Transverse colon (tissue), 4 donors: ENCODE measurements around the gene NUPR1. TPM values are rescaled to one million over a fixed set of nuclear protein-coding genes. Genes with fewer than 3 reads are reported as not detected.

Experiments used
- DNase-seq: peaks from one replicate; pipeline ENCODE4 v3.0.0-alpha.2; 2019
- H3K27ac ChIP-seq, 4 donors: fragments of 200-600 bp; sonication (generic); 2 replicates each; pipeline ENCODE4 v1.5.1; 2016 to 2018; ENCODE audit warnings: inconsistent platforms in 4 of 4
- H3K27me3 ChIP-seq: fragments of 200-600 bp; sonication (generic); 2 replicates; pipeline ENCODE4 v1.5.1; 2017; ENCODE audit warnings: inconsistent platforms
- H3K36me3 ChIP-seq, 4 donors: fragments of 200-600 bp; sonication (generic); 2 replicates each; pipeline ENCODE4 v1.5.1; 2017 to 2019; ENCODE audit warnings: inconsistent platforms in 4 of 4
- H3K4me1 ChIP-seq, 4 donors: fragments of 200-600 bp; sonication (generic); 2 replicates each; pipeline ENCODE4 v1.5.1; 2017 to 2020; ENCODE audit warnings: inconsistent platforms in 4 of 4
- H3K4me3 ChIP-seq, 4 donors: fragments of 200-600 bp; sonication (generic); 1 replicate in 1 of 4; 2 replicates in 3 of 4; pipeline versions ENCODE4 v1.5.1 to v1.6.1; 2017 to 2019; ENCODE audit warnings: inconsistent platforms in 4 of 4
- H3K9me3 ChIP-seq, 2 donors: fragments of 200-600 bp; sonication (generic); 2 replicates each; pipeline ENCODE4 v1.5.1; 2017 to 2019; ENCODE audit warnings: inconsistent platforms in 2 of 2
- EP300 ChIP-seq: sonication (generic); formaldehyde crosslinking; IDR thresholded peaks from one replicate; pipeline ENCODE4 v1.6.1; 2017; ENCODE audit warnings: antibody characterized with exemption, low read depth
- POLR2A ChIP-seq: fragments of 450-650 bp; IDR thresholded peaks from one replicate; pipeline ENCODE4 v1.6.1; 2016; ENCODE audit warnings: antibody characterized with exemption, mild to moderate bottlenecking, moderate library complexity
- POLR2AphosphoS5 ChIP-seq, 3 donors: sonication (generic); formaldehyde crosslinking; IDR thresholded peaks; one replicate each; pipeline ENCODE4 v1.6.1; 2016; ENCODE audit warnings: antibody characterized with exemption in 3 of 3
- WGBS, 2 donors: methylation state at CpG; one replicate each; pipeline ENCODE4 v1.1.5; 2018; ENCODE audit warnings: low coverage in 1 of 2; 5-methylcytosine and 5-hydroxymethylcytosine counted together
- in situ Hi-C, 4 donors: fragments of 200-750 bp; cut with MboI; loops; one replicate each; pipeline versions ENCODE4 v1.15.0 to v1.15.1; 2017; ENCODE audit warnings: low sequenced_read_pairs in 3 of 4, low pct_ligation_motif_present in 1 of 4, low pct_unique_long_range_greater_than_20kb in 1 of 4
- intact Hi-C: fragments of 100-400 bp; cut with DNase I; formaldehyde crosslinking; loops from one replicate; pipeline ENCODE4 v1.15.1; 2023; ENCODE audit warnings: low total_unique reads
- total RNA-seq, 4 donors: library from RNA; depleted of rRNA; stranded (reverse); fragments of >200 nt; gene quantifications; one replicate each; pipeline ENCODE4 v1.1.0, GENCODE V29; 2016
- TF ChIP-seq, protein P1 (sequence below), 5 experiments: fragments of 200-600 bp in 3 of 5; fragments of 450-650 bp in 2 of 5; sonication (generic) in 3 of 5; IDR thresholded peaks; 1 replicate in 2 of 5; 2 replicates in 3 of 5; pipeline ENCODE4 v1.5.1; 2016 to 2017; ENCODE audit warnings: antibody characterized with exemption in 5 of 5, inconsistent platforms in 3 of 5, mild to moderate bottlenecking in 2 of 5, moderate library complexity in 1 of 5

The NUPR1 gene
- total RNA-seq, 4 donors from 2014 or later = 15.3 to 85.6 (median 23.6) TPM

DNA sequence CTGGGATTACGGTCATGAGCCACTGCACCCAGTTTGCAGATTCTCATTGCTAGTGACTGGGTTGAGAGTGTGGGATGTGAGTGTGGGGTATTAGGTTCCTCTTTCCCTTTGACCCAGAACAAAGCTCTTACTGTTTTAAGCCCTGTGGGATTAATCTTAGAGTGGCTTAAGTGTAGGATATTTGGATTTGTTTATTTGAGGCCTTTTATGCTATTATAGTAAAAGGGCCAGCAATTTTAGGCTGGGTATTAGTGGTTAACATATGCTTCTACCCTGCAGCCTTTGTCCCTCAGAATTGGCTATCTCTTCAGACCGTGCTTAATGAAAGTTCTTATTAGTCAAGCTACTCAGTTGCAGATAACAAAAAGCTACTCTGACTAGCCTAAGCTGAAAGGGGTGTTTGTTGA is 18.1 kb upstream of the NUPR1 start:
- in situ Hi-C loops (no loop called here), intact Hi-C loops (no loop called here)
- WGBS, 2 donors = 87% methylated on average over 2 of the region's 2 CpGs; no CpG with 5 or more reads in 1 of the 2 donors
- peaks cover 5 to 20% (median 13%) of the 10 kb centered on the region in 4 donors for H3K4me1 ChIP-seq
- TF ChIP-seq EP300 (no peak), POLR2AphosphoS5 (IDR thresholded peaks at IDR 0.05) (no peak), POLR2A (no peak)
- TF ChIP-seq, protein P1, sequence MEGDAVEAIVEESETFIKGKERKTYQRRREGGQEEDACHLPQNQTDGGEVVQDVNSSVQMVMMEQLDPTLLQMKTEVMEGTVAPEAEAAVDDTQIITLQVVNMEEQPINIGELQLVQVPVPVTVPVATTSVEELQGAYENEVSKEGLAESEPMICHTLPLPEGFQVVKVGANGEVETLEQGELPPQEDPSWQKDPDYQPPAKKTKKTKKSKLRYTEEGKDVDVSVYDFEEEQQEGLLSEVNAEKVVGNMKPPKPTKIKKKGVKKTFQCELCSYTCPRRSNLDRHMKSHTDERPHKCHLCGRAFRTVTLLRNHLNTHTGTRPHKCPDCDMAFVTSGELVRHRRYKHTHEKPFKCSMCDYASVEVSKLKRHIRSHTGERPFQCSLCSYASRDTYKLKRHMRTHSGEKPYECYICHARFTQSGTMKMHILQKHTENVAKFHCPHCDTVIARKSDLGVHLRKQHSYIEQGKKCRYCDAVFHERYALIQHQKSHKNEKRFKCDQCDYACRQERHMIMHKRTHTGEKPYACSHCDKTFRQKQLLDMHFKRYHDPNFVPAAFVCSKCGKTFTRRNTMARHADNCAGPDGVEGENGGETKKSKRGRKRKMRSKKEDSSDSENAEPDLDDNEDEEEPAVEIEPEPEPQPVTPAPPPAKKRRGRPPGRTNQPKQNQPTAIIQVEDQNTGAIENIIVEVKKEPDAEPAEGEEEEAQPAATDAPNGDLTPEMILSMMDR (IDR thresholded peaks at IDR 0.05) = no peak
- no peaks in the 10 kb centered on the region for H3K9me3 ChIP-seq
- peaks cover 0 to 12% (median 2%) of the 10 kb centered on the region in 4 donors for H3K36me3 ChIP-seq
- DNase-seq = no peak
- H3K27me3 ChIP-seq = no peaks in the 10 kb centered on the region
- no peak overlapping the region for H3K4me3 ChIP-seq
- no peak overlapping the region for H3K27ac ChIP-seq

DNA sequence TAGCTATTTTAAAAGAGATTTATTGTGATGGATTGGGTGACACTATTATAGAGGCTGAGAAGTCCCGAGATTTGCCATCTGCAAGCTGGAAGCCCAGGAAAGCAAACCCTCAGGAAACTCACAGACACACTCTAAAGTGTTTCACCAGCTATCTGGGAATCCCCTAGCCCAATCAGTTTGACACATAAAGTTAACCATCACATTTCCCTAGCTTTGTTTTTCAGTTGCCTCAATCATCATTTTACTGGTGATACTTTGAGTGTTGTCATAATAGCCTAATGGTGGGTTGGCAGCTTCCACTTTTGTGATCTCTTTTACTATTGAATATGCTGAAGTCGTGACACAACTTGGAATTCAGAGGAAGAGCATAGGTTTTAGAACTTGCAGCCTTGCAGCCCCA is 16.8 kb upstream of the NUPR1 start:
- no peak for TF ChIP-seq EP300
- TF ChIP-seq, protein P1 (IDR thresholded peaks at IDR 0.05) = no peak
- no peak for TF ChIP-seq POLR2AphosphoS5 (IDR thresholded peaks at IDR 0.05)
- TF ChIP-seq POLR2A = no peak
- in situ Hi-C loops (no loop called here), intact Hi-C loops (no loop called here)
- WGBS, 2 donors = 72 to 75% methylated on average over 2 of the region's 2 CpGs
- peaks cover 5 to 20% (median 13%) of the 10 kb centered on the region in 4 donors for H3K4me1 ChIP-seq
- H3K27ac ChIP-seq = no peak overlapping the region
- no peak overlapping the region for H3K4me3 ChIP-seq
- no peaks in the 10 kb centered on the region for H3K9me3 ChIP-seq
- H3K27me3 ChIP-seq = no peaks in the 10 kb centered on the region
- DNase-seq = no peak
- peaks cover 0 to 12% (median 2%) of the 10 kb centered on the region in 4 donors for H3K36me3 ChIP-seq

DNA sequence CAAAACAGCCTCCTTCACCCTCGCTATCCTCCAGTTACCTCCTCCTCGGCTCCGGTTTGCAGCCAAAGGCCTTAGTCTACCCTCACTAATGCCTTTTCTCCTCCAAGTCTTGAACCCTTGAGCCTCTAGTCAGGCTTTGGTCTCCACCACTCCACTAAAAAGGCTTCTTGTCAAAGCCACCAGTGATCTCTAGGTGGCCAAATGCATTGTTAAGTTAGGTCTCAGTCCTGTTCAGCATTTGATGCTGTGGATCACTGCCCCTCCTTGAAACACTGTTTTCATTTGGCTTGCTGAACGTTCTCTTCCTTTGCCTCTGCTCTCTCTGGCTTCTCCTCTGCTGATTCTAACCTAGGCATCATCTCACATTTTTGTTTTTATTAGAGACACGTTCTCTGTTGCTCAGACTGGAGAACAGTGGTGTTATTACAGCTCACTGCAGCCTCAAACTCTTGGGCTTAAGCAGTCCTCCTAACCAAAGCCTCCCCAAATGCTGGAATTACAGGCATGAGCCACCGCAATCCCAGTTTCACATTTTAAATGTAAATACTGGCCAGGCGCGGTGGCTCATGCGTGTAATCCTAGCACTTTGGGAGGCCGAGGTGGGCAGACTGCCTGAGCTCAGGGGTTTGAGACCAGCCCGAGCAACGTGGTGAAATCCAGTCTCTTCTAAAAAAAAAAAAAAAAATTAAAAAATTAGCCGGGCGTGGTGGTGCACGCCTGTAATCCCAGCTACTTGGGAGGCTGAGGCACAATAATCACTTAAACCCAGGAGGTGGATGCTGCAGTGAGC is 16.1 kb upstream of the NUPR1 start:
- H3K4me3 ChIP-seq = peak overlapping the region; percentile 19 to 70 (median 62)
- in situ Hi-C loops = no loop called here
- intact Hi-C loops = loop anchor here (5.0 kb wide), 2 partner anchors 68 to 307 kb away; partner anchors contain the start of gene SH2B1

More for the DNA sequence above, 16.1 kb upstream of the NUPR1 start:
- 80 to 82% methylated on average over 15 of the region's 15 CpGs for WGBS, 2 donors
- Histone ChIP-seq H3K27me3 (no peaks in the 10 kb centered on the region), H3K9me3 (no peaks in the 10 kb centered on the region), H3K27ac (peak overlapping the region; percentile 97 to 99 (median 98)), H3K4me1 (peaks cover 5 to 20% (median 13%) of the 10 kb centered on the region in 4 donors), H3K36me3 (peaks cover 0 to 12% (median 2%) of the 10 kb centered on the region in 4 donors)
- DNase-seq = no peak
- TF ChIP-seq EP300 (no peak), POLR2AphosphoS5 (IDR thresholded peaks at IDR 0.05) (no peak), POLR2A (no peak)
- TF ChIP-seq, protein P1 (IDR thresholded peaks at IDR 0.05) = no peak
